H1 (cell line): ENCODE data around the gene ATG2B. TPM values are rescaled to one million over a fixed set of nuclear protein-coding genes. Genes with fewer than 3 reads are reported as not detected.
A peak's percentile ranks its signal among the peaks of the same experiment; 100 is the strongest.

Experiments used
- BACH1 ChIP-seq: IDR thresholded peaks from 2 replicates; pipeline ENCODE4 v1.6.1; 2012; ENCODE audit warnings: low read length, improper control_type of control experiment
- CHD2 ChIP-seq: IDR thresholded peaks from 2 replicates; pipeline ENCODE4 v1.6.1; 2012; ENCODE audit warnings: low read length, improper control_type of control experiment
- CREB1 ChIP-seq: IDR thresholded peaks from 2 replicates; pipeline ENCODE4 v1.6.1; 2012; ENCODE audit warnings: inconsistent platforms
- E2F6 ChIP-seq: IDR thresholded peaks from 2 replicates; pipeline ENCODE4 v1.6.1; 2012; ENCODE audit warnings: inconsistent platforms
- FOSL1 ChIP-seq: IDR thresholded peaks from 2 replicates; pipeline ENCODE4 v1.6.1; 2011; ENCODE audit warnings: mild to moderate bottlenecking, low read depth, low read length, moderate library complexity; ENCODE audit not compliant: insufficient read depth
- GABPA ChIP-seq: IDR thresholded peaks from 2 replicates; pipeline ENCODE4 v1.6.1; 2011; ENCODE audit warnings: mild to moderate bottlenecking, low read length, moderate library complexity, borderline replicate concordance; ENCODE audit not compliant: insufficient read depth
- HDAC2 ChIP-seq, 2 experiments: fragments of 300-600 bp in 1 of 2; sonication (generic) in 1 of 2; IDR thresholded peaks; 2 replicates each; pipeline ENCODE4 v1.6.1; 2011 to 2012; ENCODE audit warnings: low read depth in 2 of 2, low read length in 2 of 2, mild to moderate bottlenecking in 2 of 2, moderate library complexity in 2 of 2, borderline replicate concordance in 1 of 2, inconsistent platforms in 1 of 2
- KDM4A ChIP-seq: IDR thresholded peaks from one replicate; pipeline ENCODE4 v1.7.1; 2012; ENCODE audit warnings: low read depth, mild to moderate bottlenecking, moderate library complexity, low read length, inconsistent platforms; ENCODE audit not compliant: severe bottlenecking
- KDM5A ChIP-seq: fragments of 200-600 bp; IDR thresholded peaks from 2 replicates; pipeline ENCODE4 v1.7.1; 2012; ENCODE audit warnings: mild to moderate bottlenecking, low read length, inconsistent platforms, mixed read lengths
- NANOG ChIP-seq: IDR thresholded peaks from 2 replicates; pipeline ENCODE4 v1.6.1; 2011; ENCODE audit warnings: low read length, low read depth, mild to moderate bottlenecking, inconsistent platforms; ENCODE audit not compliant: insufficient read depth, poor library complexity, severe bottlenecking
- POLR2AphosphoS5 ChIP-seq: IDR thresholded peaks from 2 replicates; pipeline ENCODE4 v1.6.1; 2011; ENCODE audit warnings: low read depth, low read length
- POU5F1 ChIP-seq: IDR thresholded peaks from 2 replicates; pipeline ENCODE4 v1.6.1; 2011; ENCODE audit warnings: low read depth, mild to moderate bottlenecking, low read length, moderate library complexity
- RBBP5 ChIP-seq: IDR thresholded peaks from 2 replicates; pipeline ENCODE4 v1.7.1; 2012; ENCODE audit warnings: low read depth, mild to moderate bottlenecking, inconsistent platforms, low read length, moderate library complexity, borderline replicate concordance
- RXRA ChIP-seq: IDR thresholded peaks from 2 replicates; pipeline ENCODE4 v1.6.1; 2011; ENCODE audit warnings: low read depth, mild to moderate bottlenecking, low read length, moderate library complexity; ENCODE audit not compliant: insufficient read depth
- SIRT6 ChIP-seq: IDR thresholded peaks from one replicate; pipeline ENCODE4 v1.7.1; 2012; ENCODE audit warnings: low read length, inconsistent platforms
- SP1 ChIP-seq: IDR thresholded peaks from 2 replicates; pipeline ENCODE4 v1.6.1; 2011; ENCODE audit warnings: low read depth, low read length
- SRF ChIP-seq: IDR thresholded peaks from 2 replicates; pipeline ENCODE4 v1.6.1; 2011; ENCODE audit warnings: mild to moderate bottlenecking, low read depth, low read length, moderate library complexity
- SUZ12 ChIP-seq: fragments of 200-600 bp; sonication (generic); IDR thresholded peaks from 2 replicates; pipeline ENCODE4 v1.6.1; 2012; ENCODE audit warnings: mild to moderate bottlenecking, inconsistent platforms, low read length, moderate library complexity, mixed read lengths
- TAF1 ChIP-seq: IDR thresholded peaks from 2 replicates; pipeline ENCODE4 v1.6.1; 2011; ENCODE audit warnings: mild to moderate bottlenecking, low read depth, low read length
- USF2 ChIP-seq: IDR thresholded peaks from 2 replicates; pipeline ENCODE4 v1.6.1; 2011; ENCODE audit warnings: low read length, improper control_type of control experiment
- polyA plus RNA-seq, 7 experiments: library from polyadenylated mRNA; depleted of rRNA in 3 of 7; stranded (reverse) in 5 of 7; unstranded in 2 of 7; fragments of >200 nt in 5 of 7; fragments of 200-250 nt in 2 of 7; gene quantifications; 1 replicate in 5 of 7; 2 replicates in 1 of 7; 4 replicates in 1 of 7; pipeline versions ENCODE4 v1.2.1 to v1.2.3, GENCODE V29; 2011 to 2013; ENCODE audit warnings: missing spikeins in 2 of 7, mixed read lengths in 2 of 7
- total RNA-seq: library from RNA; stranded (reverse); fragmentation: NEBNext Ultra II Directional; extraction: Animal tissue kit (Norgen Biotek cat#: 25700); gene quantifications from 2 replicates; pipeline ENCODE4 v1.2.1, GENCODE V29; 2021
- TF ChIP-seq, protein P1 (sequence below): IDR thresholded peaks from 2 replicates; pipeline ENCODE4 v1.6.1; 2011; ENCODE audit warnings: low read depth, mild to moderate bottlenecking, low read length; ENCODE audit not compliant: insufficient read depth
- TF ChIP-seq, protein P2 (sequence below): IDR thresholded peaks from 2 replicates; pipeline ENCODE4 v1.6.1; 2012; ENCODE audit warnings: inconsistent platforms

The ATG2B gene
- total and polyA plus RNA-seq, 2 of the 8 experiments (the other 6 are each of a cell fraction or from before 2014, with no cell fraction given), result 4.6 to 14.4 TPM

GRCh38 chr14:96391293-96392118 lies 28.4 kb upstream of the ATG2B start (continued):
- TF ChIP-seq E2F6 (peak; percentile 82), NANOG (no peak), SP1 (no peak), POLR2AphosphoS5 (peak; percentile 66), CHD2 (no peak), KDM4A (peak; percentile 55), USF2 (0 out of 2 replicates have a peak, but pooled peaks have one; percentile 28), CREB1 (peak; percentile 56), TAF1 (peak; percentile 69), FOSL1 (no peak), SRF (no peak), KDM5A (no peak), HDAC2 (IDR thresholded peaks at IDR 0.05; ENCODE audit: borderline replicate concordance in 1 of 2, low read depth in 2 of 2, low read length in 2 of 2) (no peak), SIRT6 (no peak), BACH1 (peak; percentile 16; the same call in 1 of the 2 replicates), SUZ12 (no peak; the same call in 1 of the 2 replicates), GABPA (no peak), POU5F1 (no peak), RXRA (no peak), RBBP5 (peak; percentile 60; the same call in 1 of the 2 replicates)
- TF ChIP-seq, protein P1, sequence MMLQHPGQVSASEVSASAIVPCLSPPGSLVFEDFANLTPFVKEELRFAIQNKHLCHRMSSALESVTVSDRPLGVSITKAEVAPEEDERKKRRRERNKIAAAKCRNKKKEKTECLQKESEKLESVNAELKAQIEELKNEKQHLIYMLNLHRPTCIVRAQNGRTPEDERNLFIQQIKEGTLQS, result no peak
- TF ChIP-seq, protein P2, sequence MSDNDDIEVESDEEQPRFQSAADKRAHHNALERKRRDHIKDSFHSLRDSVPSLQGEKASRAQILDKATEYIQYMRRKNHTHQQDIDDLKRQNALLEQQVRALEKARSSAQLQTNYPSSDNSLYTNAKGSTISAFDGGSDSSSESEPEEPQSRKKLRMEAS, result peak; percentile 84
